ENCODE results near the gene HDAC4. TPM values are rescaled to one million over a fixed set of nuclear protein-coding genes. Genes with fewer than 3 reads are reported as not detected.

HDAC4 gene
- total and polyA plus RNA-seq, 10 of the 15 experiments (the other 5 are each of a cell fraction or from before 2014, with no cell fraction given): 0.22 to 15.7 (median 4.8) TPM

- no peak for FAIRE-seq
- no peak overlapping the region for H3K9ac ChIP-seq (ENCODE audit: control insufficient read depth, insufficient read depth, low read length)
- 50% methylated on average over 25 of the region's 25 CpGs for WGBS (ENCODE audit: insufficient coverage, insufficient replicate concordance, low lambda C conversion rate, missing lambda C conversion rate)
- no peaks in the 10 kb centered on the region for H3K79me2 ChIP-seq (ENCODE audit: control insufficient read depth, insufficient read depth, low read length)
- ChIA-PET POLR2A (no interaction called here), SMC1A (ENCODE audit: uncharacterized antibody, unreplicated experiment) (no interaction called here), RAD21 (ENCODE audit: unreplicated experiment) (no interaction called here), CTCF (no interaction called here)
- H3K36me3 ChIP-seq (ENCODE audit: control insufficient read depth in 2 of 2, insufficient read depth in 2 of 2, low read length in 1 of 2): no peaks in the 10 kb centered on the region
- BruUV-seq (replicated peaks): no TSS peak
- no peak overlapping the region for H3K4me3 ChIP-seq
- H3K4me1 ChIP-seq (ENCODE audit: control insufficient read depth, insufficient read depth, low read length): no peaks in the 10 kb centered on the region
- intact Hi-C loops (cut with micrococcal nuclease; ENCODE audit: unreplicated experiment): no loop called here
- DNase-seq (ENCODE audit: low read depth, low spot score): no peak
- H3K27me3 ChIP-seq (replicated peaks in 1 of 2; ENCODE audit: control insufficient read depth in 2 of 2, insufficient read depth in 2 of 2, low read length in 1 of 2): peaks cover 3 to 5% of the 10 kb centered on the region in 2 experiments; a peak in 2 of 4 replicates
- no peak overlapping the region for H3K27ac ChIP-seq (ENCODE audit: control insufficient read depth, insufficient read depth)
- ATAC-seq: no peak
- H3K4me2 ChIP-seq (ENCODE audit: control insufficient read depth, insufficient read depth): no peak overlapping the region
- H4K20me1 ChIP-seq (ENCODE audit: control insufficient read depth, insufficient read depth): no peaks in the 10 kb centered on the region
- H3K9me3 ChIP-seq (replicated peaks; ENCODE audit: control insufficient read depth, insufficient read depth, low read length): no peaks in the 10 kb centered on the region
- in situ Hi-C loops (cut with MboI): no loop called here
- H2AFZ ChIP-seq (ENCODE audit: control insufficient read depth, low read depth, low read length): no peak overlapping the region
- TF ChIP-seq MTA2 (IDR thresholded peaks at IDR 0.05; ENCODE audit: low read depth): no peak
- no peak for TF ChIP-seq PBX3 (IDR thresholded peaks at IDR 0.05; ENCODE audit: insufficient replicate concordance, low read depth, low read length)
- no peak for TF ChIP-seq CHD2 (IDR thresholded peaks at IDR 0.05; ENCODE audit: borderline replicate concordance, low read depth, low read length)
- TF ChIP-seq FOXM1 (IDR thresholded peaks at IDR 0.05; ENCODE audit: low read depth, low read length): no peak
- TF ChIP-seq NFIC (IDR thresholded peaks at IDR 0.05; ENCODE audit: low read depth, low read length): no peak
- no peak for TF ChIP-seq TAF1 (IDR thresholded peaks at IDR 0.05; ENCODE audit: borderline replicate concordance, low read depth, low read length)
- no peak for TF ChIP-seq SREBF2 (IDR thresholded peaks at IDR 0.05; ENCODE audit: low read length)
- no peak for TF ChIP-seq TCF7 (IDR thresholded peaks at IDR 0.05; ENCODE audit: borderline replicate concordance)
- no peak for TF ChIP-seq ELK1 (IDR thresholded peaks at IDR 0.05; ENCODE audit: low read depth, low read length)
- no peak for TF ChIP-seq NR2F1 (conservative IDR thresholded peaks at IDR 0.05)
- no peak for TF ChIP-seq LARP7 (IDR thresholded peaks at IDR 0.05)
- no peak for TF ChIP-seq CUX1 (IDR thresholded peaks at IDR 0.05; ENCODE audit: insufficient replicate concordance, low read depth, low read length)
- no peak for TF ChIP-seq EED (IDR thresholded peaks at IDR 0.05; ENCODE audit: low read depth)
- TF ChIP-seq PKNOX1 (IDR thresholded peaks at IDR 0.05): no peak
- TF ChIP-seq JUNB (IDR thresholded peaks at IDR 0.05): no peak
Measured at GRCh38 chr2:239003624-239004273, 397.1 kb downstream of the HDAC4 start.

All from GM12878 (cell line).